ENCODE data around the gene POLR2I.

- no peak for TF ChIP-seq CTCF (IDR thresholded peaks at IDR 0.05)
- no peak for TF ChIP-seq POLR2A (IDR thresholded peaks at IDR 0.05)
- no peak for TF ChIP-seq EP300 (IDR thresholded peaks at IDR 0.05)
Observed at GRCh38 chr19:36092566-36092965, 22.1 kb downstream of the POLR2I start.
